ENCODE data around the gene NFIB.

- TF ChIP-seq REST (IDR thresholded peaks at IDR 0.05; ENCODE audit: low read depth, low read length) = no peak
- TF ChIP-seq CTCF (IDR thresholded peaks at IDR 0.05) = no peak
- no peak for TF ChIP-seq POLR2AphosphoS5 (IDR thresholded peaks at IDR 0.05; ENCODE audit: low read depth, low read length)
- TF ChIP-seq NFIC (IDR thresholded peaks at IDR 0.05; ENCODE audit: borderline replicate concordance) = no peak
Observed at GRCh38 chr9:14180960-14181537, 132.9 kb downstream of the NFIB start.

Data from SK-N-SH (cell line).